ENCODE data around the gene DNAH3. TPM values are rescaled to one million over a fixed set of nuclear protein-coding genes. Genes with fewer than 3 reads are reported as not detected.
"Not testable (repeated sequence)": the region's sequence is repeated elsewhere in the genome, so short reads cannot be mapped to it uniquely, and the experiment has no call there.

DNAH3 gene
- total RNA-seq, 4 donors from 2014 or later = under 0.01 to 2.1 (median 0.93) TPM

- Histone ChIP-seq H3K4me1 (no peaks in the 10 kb centered on the region), H3K4me3 (no peak overlapping the region), H3K9me3 (no peaks in the 10 kb centered on the region), H3K36me3 (no peaks in the 10 kb centered on the region), H3K27ac (no peak overlapping the region), H3K27me3 (no peaks in the 10 kb centered on the region)
- intact Hi-C loops (cut with DNase I; ENCODE audit: low total_unique reads) = no loop called here
- no peak for TF ChIP-seq POLR2A (IDR thresholded peaks at IDR 0.05)
- no peak for TF ChIP-seq CTCF (IDR thresholded peaks at IDR 0.05)
- DNase-seq = no peak
Observed at GRCh38 chr16:21179126-21179982, 28.7 kb upstream of the DNAH3 start.

- H3K27me3 ChIP-seq = no peaks in the 10 kb centered on the region
- intact Hi-C loops (cut with DNase I; ENCODE audit: low total_unique reads) = no loop called here
- no peak overlapping the region for H3K27ac ChIP-seq
- no peak overlapping the region for H3K4me3 ChIP-seq
- TF ChIP-seq CTCF (IDR thresholded peaks at IDR 0.05) (no peak), POLR2A (IDR thresholded peaks at IDR 0.05) (no peak)
- no peak for DNase-seq
- no peaks in the 10 kb centered on the region for H3K4me1 ChIP-seq
- H3K9me3 ChIP-seq = no peaks in the 10 kb centered on the region
- no peaks in the 10 kb centered on the region for H3K36me3 ChIP-seq
Observed at GRCh38 chr16:21175397-21175796, 24.8 kb upstream of the DNAH3 start.

- intact Hi-C loops (cut with DNase I; ENCODE audit: low total_unique reads) = no loop called here
- H3K36me3 ChIP-seq = no peaks in the 10 kb centered on the region
- H3K27me3 ChIP-seq = no peaks in the 10 kb centered on the region
- H3K4me1 ChIP-seq = no peaks in the 10 kb centered on the region
- no peak overlapping the region for H3K27ac ChIP-seq
- no peak for DNase-seq
- no peak overlapping the region for H3K4me3 ChIP-seq
- TF ChIP-seq CTCF (IDR thresholded peaks at IDR 0.05) = no peak
- no peak for TF ChIP-seq POLR2A (IDR thresholded peaks at IDR 0.05)
- no peaks in the 10 kb centered on the region for H3K9me3 ChIP-seq
Observed at GRCh38 chr16:21172650-21173049, 22.0 kb upstream of the DNAH3 start.

- DNase-seq; H3K27ac ChIP-seq; H3K4me1 ChIP-seq; H3K4me3 ChIP-seq; intact Hi-C loops (cut with DNase I; ENCODE audit: low total_unique reads); H3K9me3 ChIP-seq; H3K36me3 ChIP-seq; H3K27me3 ChIP-seq: not testable (repeated sequence)
Observed at GRCh38 chr16:21170116-21170515, 19.5 kb upstream of the DNAH3 start.

GRCh38 chr16:21169249-21169981, 18.8 kb upstream of the DNAH3 start:
- DNase-seq = no peak
- H3K4me3 ChIP-seq = no peak overlapping the region
- H3K9me3 ChIP-seq = no peaks in the 10 kb centered on the region
- intact Hi-C loops (cut with DNase I; ENCODE audit: low total_unique reads) = no loop called here
- no peaks in the 10 kb centered on the region for H3K27me3 ChIP-seq
- no peaks in the 10 kb centered on the region for H3K4me1 ChIP-seq
- TF ChIP-seq CTCF (IDR thresholded peaks at IDR 0.05) (no peak), POLR2A (IDR thresholded peaks at IDR 0.05) (no peak)
- no peak overlapping the region for H3K27ac ChIP-seq
- no peaks in the 10 kb centered on the region for H3K36me3 ChIP-seq
